Lung (tissue), 12 donors: Measurements from ENCODE around the gene SKOR1. TPM values are rescaled to one million over a fixed set of nuclear protein-coding genes. Genes with fewer than 3 reads are reported as not detected.

Experiments used
- ATAC-seq: fragments of 200-7000 bp; cut with Tn5 transposase; one replicate; pipeline ENCODE4 v1.9.1; 2020; ENCODE audit warnings: moderate number of reproducible peaks; ENCODE audit not compliant: insufficient read depth, low FRiP score
- DNase-seq, 3 donors: peaks; one replicate each; pipeline ENCODE4 v3.0.0-alpha.2; 2013 to 2017
- H3K27ac ChIP-seq, 2 donors: one replicate each; pipeline ENCODE4 v1.5.1; 2013; ENCODE audit warnings: mild to moderate bottlenecking in 2 of 2, moderate library complexity in 2 of 2, control low read depth in 1 of 2, inconsistent platforms in 1 of 2, low read depth in 1 of 2, low read length in 1 of 2
- H3K27me3 ChIP-seq, 3 donors: one replicate each; pipeline ENCODE4 v1.5.1; 2013; ENCODE audit warnings: low read length in 2 of 3; ENCODE audit not compliant: control insufficient read depth in 3 of 3, insufficient read depth in 3 of 3
- H3K36me3 ChIP-seq, 4 donors: one replicate each; pipeline ENCODE4 v1.5.1; 2013; ENCODE audit warnings: low read length in 4 of 4, mild to moderate bottlenecking in 1 of 4, moderate library complexity in 1 of 4; ENCODE audit not compliant: control insufficient read depth in 4 of 4, insufficient read depth in 4 of 4
- H3K4me1 ChIP-seq, 5 donors: one replicate each; pipeline ENCODE4 v1.5.1; 2013; ENCODE audit warnings: low read length in 5 of 5, mild to moderate bottlenecking in 2 of 5, moderate library complexity in 1 of 5; ENCODE audit not compliant: control insufficient read depth in 5 of 5, insufficient read depth in 5 of 5
- H3K4me3 ChIP-seq: one replicate; pipeline ENCODE4 v1.5.1; 2013; ENCODE audit warnings: mild to moderate bottlenecking, control low read depth, moderate library complexity
- H3K9ac ChIP-seq, 2 donors: one replicate each; pipeline ENCODE4 v1.5.1; 2013; ENCODE audit warnings: low read length in 2 of 2, control low read depth in 1 of 2; ENCODE audit not compliant: insufficient read depth in 1 of 2
- H3K9me3 ChIP-seq, 4 donors: one replicate each; pipeline ENCODE4 v1.5.1; 2013; ENCODE audit warnings: low read length in 3 of 4, mild to moderate bottlenecking in 1 of 4, moderate library complexity in 1 of 4; ENCODE audit not compliant: control insufficient read depth in 4 of 4, insufficient read depth in 3 of 4
- CTCF ChIP-seq: IDR thresholded peaks from 2 replicates; pipeline ENCODE4 v1.5.1; 2012; ENCODE audit warnings: mild to moderate bottlenecking; ENCODE audit errors: control extremely low read depth, extremely low read depth
- WGBS, 2 donors: extraction: QIAGEN DNeasy Blood & Tissue Kit; methylation state at CpG; one replicate each; pipeline ENCODE4 v1.1.7; 2013; 5-methylcytosine and 5-hydroxymethylcytosine counted together
- polyA plus RNA-seq, 2 donors: library from polyadenylated mRNA; stranded (reverse); fragments of 200-250 nt; gene quantifications; one replicate each; pipeline ENCODE4 v1.2.1, GENCODE V29; 2013
- total RNA-seq, 2 donors: library from RNA; depleted of rRNA in 1 of 2; stranded (reverse); fragments of >200 nt in 1 of 2; gene quantifications; one replicate each; pipeline ENCODE4 v1.2.1, GENCODE V29; 2014 to 2021
- donor health status: control.
- donor health status: control.
- donor health status: Bipolar disorder and iron deficiency.
- donor health status: healthy.
- donor health status: DM: yes; HTN: yes; CAD: no.

The SKOR1 gene
- total and polyA plus RNA-seq, 4 donors, result 0.17 to 0.46 (median 0.31) TPM

GRCh38 chr15:67824197-67824968 is 926 bp upstream of the SKOR1 start:
- H3K4me1 ChIP-seq, result peaks cover 0 to 60% (median 14%) of the 10 kb centered on the region in 5 donors
- no peak for DNase-seq
- WGBS, 2 donors, result 8 to 9% methylated on average over 21 of the region's 21 CpGs

GRCh38 chr15:67825881-67826716 is 790 bp downstream of the SKOR1 start:
- peaks cover 0 to 13% (median 0%) of the 10 kb centered on the region in 4 donors for H3K9me3 ChIP-seq
- no peak overlapping the region for H3K9ac ChIP-seq
- peaks cover 0 to 57% (median 15%) of the 10 kb centered on the region in 5 donors for H3K4me1 ChIP-seq
- no peak overlapping the region for H3K27ac ChIP-seq
- H3K27me3 ChIP-seq, result peaks cover 43 to 77% (median 69%) of the 10 kb centered on the region in 3 donors
- ATAC-seq (no peak), DNase-seq (no peak)
- no peak for TF ChIP-seq CTCF
- no peak overlapping the region for H3K4me3 ChIP-seq
- 9 to 12% methylated on average over 76 to 77 of the region's 77 CpGs for WGBS, 2 donors
- H3K36me3 ChIP-seq, result no peaks in the 10 kb centered on the region

More at GRCh38 chr15:67824197-67824968, 926 bp upstream of the SKOR1 start:
- Histone ChIP-seq H3K27ac (no peak overlapping the region), H3K36me3 (no peaks in the 10 kb centered on the region), H3K4me3 (no peak overlapping the region), H3K9me3 (peaks cover 0 to 16% (median 0%) of the 10 kb centered on the region in 4 donors), H3K27me3 (peaks cover 49 to 78% (median 70%) of the 10 kb centered on the region in 3 donors), H3K9ac (no peak overlapping the region)
- no peak for TF ChIP-seq CTCF
- ATAC-seq, result no peak

- Histone ChIP-seq H3K27me3 (peaks cover 39 to 78% (median 70%) of the 10 kb centered on the region in 3 donors), H3K9ac (no peak overlapping the region), H3K4me3 (no peak overlapping the region), H3K27ac (no peak overlapping the region), H3K36me3 (no peaks in the 10 kb centered on the region), H3K9me3 (peaks cover 0 to 11% (median 0%) of the 10 kb centered on the region in 4 donors), H3K4me1 (peaks cover 0 to 52% (median 15%) of the 10 kb centered on the region in 5 donors)
- TF ChIP-seq CTCF, result no peak
- WGBS, 2 donors, result 6 to 7% methylated on average over 36 to 88 of the region's 88 CpGs
- no peak for DNase-seq
- no peak for ATAC-seq
Observed at GRCh38 chr15:67826717-67827561, 1.6 kb downstream of the SKOR1 start.
